Astrocyte (in vitro differentiated cells and primary cell): ENCODE measurements around the gene COG5.

Source experiments
- EZH2 ChIP-seq: IDR thresholded peaks from 2 replicates; pipeline ENCODE4 v1.6.1; 2012; ENCODE audit warnings: mild to moderate bottlenecking, low read length, inconsistent platforms; ENCODE audit not compliant: insufficient read depth
- TF ChIP-seq, protein P1 (sequence below): IDR thresholded peaks from 2 replicates; pipeline ENCODE4 v1.5.1; 2011; ENCODE audit warnings: low read depth, mild to moderate bottlenecking, inconsistent platforms, low read length, moderate library complexity; ENCODE audit not compliant: insufficient read depth

DNA sequence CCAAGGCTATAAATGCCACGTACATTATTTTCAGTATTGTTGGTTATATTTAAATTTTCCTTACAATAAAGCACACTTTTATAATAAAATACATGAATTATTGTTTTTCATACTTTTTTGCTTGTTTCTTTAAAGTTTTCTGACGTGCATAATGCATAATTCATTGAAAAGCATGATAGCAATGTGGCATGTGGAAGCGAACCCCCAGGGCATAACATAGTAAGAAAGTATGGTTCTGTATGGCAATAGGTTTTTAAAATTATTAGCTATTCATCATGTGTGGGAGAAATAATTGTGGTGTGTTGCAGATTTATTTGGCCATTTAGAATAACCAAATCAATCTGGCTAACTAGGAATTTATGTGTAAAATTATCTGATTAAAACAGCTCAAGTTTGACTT, 402.3 kb downstream of the COG5 start:
- TF ChIP-seq EZH2, result no peak
- TF ChIP-seq, protein P1, sequence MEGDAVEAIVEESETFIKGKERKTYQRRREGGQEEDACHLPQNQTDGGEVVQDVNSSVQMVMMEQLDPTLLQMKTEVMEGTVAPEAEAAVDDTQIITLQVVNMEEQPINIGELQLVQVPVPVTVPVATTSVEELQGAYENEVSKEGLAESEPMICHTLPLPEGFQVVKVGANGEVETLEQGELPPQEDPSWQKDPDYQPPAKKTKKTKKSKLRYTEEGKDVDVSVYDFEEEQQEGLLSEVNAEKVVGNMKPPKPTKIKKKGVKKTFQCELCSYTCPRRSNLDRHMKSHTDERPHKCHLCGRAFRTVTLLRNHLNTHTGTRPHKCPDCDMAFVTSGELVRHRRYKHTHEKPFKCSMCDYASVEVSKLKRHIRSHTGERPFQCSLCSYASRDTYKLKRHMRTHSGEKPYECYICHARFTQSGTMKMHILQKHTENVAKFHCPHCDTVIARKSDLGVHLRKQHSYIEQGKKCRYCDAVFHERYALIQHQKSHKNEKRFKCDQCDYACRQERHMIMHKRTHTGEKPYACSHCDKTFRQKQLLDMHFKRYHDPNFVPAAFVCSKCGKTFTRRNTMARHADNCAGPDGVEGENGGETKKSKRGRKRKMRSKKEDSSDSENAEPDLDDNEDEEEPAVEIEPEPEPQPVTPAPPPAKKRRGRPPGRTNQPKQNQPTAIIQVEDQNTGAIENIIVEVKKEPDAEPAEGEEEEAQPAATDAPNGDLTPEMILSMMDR, result no peak
